NK-92 treated with Interleukin-12 subunit alpha and Interleukin-12 subunit beta, amount 100 ng/mL, for 24 hours (cell line): ENCODE data around the gene RCN1.
"Not testable (repeated sequence)": the region's sequence is repeated elsewhere in the genome, so short reads cannot be mapped to it uniquely, and the experiment has no call there.

Experiments
- DNase-seq: peaks from one replicate; lab custom pipeline; 2025; lab: John Stamatoyannopoulos, UW

The RCN1 gene

DNA sequence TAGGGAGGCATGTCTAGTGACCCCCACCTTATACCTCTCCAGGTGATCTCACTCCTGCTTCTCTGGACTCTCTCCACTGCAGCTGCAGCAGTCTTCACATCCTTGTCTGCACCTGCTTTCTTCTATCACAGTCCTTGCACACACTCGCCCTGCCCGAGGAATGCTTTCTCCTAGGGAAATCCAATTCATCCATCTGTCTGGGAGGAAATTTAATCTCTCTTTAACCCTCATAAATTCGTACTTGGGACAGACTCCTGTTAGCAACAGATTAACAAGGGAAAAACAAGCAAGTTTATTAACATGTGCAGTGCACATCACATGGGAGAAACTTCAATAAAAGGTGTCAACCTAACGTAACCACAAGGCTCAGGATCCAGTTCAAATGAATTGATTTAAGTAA lies 11.3 kb upstream of the RCN1 start:
- no peak for DNase-seq

- DNase-seq: no peak
These were observed 10.4 kb upstream of the RCN1 start for GRCh38 chr11:32080361-32080980.

GRCh38 chr11:32081129-32081641 lies 9.7 kb upstream of the RCN1 start:
- no peak for DNase-seq

DNA sequence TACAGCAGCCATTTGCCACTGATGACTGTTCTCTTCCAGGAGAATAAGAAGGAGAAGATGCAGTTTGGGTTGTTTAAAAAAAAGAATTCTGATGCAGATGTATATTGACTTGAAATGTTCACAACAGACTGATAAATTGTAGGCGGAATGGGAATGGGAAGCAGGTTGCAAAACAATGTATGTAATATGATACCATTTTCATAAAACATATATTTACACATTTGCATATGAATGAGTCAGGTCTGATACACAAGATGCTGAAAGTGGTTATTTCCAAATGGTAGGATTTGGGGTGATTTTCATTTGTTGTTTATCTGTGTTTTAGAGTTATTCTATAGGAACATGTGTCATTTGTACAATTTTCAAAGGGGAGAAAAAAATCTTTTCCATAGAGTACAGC lies 9.0 kb upstream of the RCN1 start:
- DNase-seq: no peak

DNA sequence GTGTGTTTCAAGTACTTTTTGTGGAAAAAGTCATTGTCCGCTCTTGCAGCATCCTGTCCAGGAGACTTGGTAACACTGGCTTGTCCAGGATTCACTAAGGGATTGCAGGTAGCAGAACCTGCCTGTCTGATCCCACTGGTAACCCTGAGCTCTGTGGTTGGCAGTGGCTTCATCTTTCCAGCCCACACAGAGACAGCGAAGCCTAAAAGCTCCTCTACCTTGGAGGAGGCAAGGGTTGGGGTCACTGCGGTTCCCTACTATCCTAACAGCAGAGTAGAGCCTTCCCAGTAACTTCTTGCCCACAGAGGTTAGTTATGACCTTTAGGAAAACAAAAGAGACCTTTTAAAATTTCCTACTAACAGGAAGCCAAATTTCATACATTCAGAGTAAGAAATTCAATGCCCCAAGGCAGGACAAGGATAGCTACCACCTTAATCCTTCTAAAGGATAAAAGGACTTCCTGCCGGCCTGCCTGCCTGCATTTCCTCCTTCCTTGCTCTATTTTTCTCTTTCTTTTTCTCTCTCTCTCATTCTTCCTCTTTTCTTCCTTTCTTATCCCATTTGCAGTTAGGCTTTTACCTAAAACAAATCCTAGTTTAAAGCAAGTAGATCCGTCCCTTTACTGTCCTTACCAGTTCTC lies 8.4 kb upstream of the RCN1 start:
- no peak for DNase-seq

GRCh38 chr11:32087597-32087996 lies 3.3 kb upstream of the RCN1 start:
- DNase-seq: no peak

GRCh38 chr11:32088117-32088941 lies 2.5 kb upstream of the RCN1 start:
- DNase-seq: no peak

GRCh38 chr11:32092581-32093170 lies 1.8 kb downstream of the RCN1 start:
- DNase-seq: no peak

DNA sequence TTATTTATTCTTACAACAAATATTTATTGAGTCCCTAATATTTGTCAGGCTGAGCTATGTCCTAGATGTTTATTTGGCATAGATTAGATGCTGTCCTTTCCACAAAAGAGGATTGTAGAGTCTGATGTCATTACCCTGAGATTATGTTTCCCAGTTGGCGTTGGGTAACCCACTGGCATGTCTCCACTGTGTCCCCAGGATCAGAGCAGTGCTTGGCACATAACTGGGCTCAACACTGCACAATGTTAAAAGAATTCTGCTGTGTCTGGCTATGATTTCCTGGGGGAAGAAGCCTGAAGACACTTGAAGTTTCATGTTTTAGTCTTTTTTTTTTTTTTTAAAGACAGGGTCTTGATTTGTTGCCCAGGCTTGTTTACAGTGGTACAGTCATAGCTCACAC lies 4.0 kb downstream of the RCN1 start:
- DNase-seq: no peak

DNA sequence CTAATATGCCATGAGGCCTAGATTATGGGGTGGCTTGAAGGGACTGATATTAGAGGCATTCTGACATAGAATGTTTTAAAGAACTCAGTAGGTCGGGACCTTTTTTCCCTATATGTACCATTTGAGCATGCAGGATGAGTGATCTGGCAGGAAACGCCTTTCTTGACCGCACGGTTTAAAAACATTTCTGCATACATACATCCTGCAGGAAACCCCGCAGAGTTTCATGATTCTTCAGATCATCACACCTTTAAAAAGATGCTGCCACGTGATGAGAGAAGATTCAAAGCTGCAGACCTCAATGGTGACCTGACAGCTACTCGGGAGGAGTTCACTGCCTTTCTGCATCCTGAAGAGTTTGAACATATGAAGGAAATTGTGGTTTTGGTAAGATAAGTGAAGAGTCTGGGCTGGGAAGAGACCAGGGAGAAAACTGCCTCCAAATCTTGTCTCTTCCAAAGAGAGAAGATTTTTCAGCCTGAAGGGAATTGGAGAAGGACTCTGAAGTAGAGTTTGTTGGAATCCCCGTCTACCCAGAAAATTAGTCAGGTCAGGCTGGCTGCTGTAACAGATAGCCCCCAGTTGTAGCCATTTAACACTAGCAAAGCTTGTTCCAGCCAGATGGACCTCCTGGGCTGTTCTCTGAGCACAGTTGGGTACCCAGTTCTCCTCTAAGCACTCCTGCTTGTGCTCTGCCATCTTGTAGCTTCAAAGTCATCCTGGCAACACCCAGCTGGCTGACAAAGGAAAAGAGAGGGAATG lies 7.4 kb downstream of the RCN1 start:
- no peak for DNase-seq

DNA sequence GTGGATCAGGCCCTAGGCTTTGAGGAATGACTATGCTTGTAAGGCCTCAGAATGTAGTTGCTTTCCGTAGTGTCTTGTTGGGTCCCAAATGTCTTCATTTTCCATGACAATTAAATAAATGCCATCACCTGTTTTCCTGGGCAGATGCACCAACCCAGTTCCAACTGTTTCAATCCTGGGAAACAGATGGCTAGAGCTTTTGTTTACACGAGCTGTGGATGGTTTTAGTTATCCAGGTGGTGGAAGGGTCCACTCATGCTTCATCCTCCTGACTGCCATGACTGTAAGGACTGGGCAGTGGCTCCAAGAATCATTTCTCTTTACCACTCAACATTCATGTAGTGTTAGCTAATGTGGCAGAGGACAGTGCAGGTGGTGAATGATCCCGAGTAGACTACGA lies 8.6 kb downstream of the RCN1 start:
- no peak for DNase-seq

DNA sequence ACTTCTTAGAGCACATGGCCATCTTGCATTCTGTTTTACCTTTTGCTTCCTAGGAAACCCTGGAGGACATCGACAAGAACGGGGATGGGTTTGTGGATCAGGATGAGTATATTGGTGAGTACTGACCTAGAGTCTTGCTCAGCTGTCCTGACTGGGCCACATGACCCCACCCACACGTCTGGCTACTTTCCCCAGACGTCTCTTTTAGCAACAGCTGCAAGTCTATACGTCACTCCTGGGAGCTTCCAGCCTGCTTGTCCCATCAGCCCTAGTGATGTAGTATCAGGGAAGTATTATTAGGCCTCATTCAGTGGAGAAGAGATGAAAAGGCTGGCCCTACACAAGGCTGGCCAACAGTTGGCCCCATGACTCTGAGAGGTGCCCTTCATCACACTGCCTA lies 9.6 kb downstream of the RCN1 start:
- DNase-seq: no peak

GRCh38 chr11:32101791-32102190 lies 10.9 kb downstream of the RCN1 start:
- DNase-seq: no peak

- not testable (repeated sequence) for DNase-seq
These were observed 12.3 kb downstream of the RCN1 start for GRCh38 chr11:32103121-32103719.

DNA sequence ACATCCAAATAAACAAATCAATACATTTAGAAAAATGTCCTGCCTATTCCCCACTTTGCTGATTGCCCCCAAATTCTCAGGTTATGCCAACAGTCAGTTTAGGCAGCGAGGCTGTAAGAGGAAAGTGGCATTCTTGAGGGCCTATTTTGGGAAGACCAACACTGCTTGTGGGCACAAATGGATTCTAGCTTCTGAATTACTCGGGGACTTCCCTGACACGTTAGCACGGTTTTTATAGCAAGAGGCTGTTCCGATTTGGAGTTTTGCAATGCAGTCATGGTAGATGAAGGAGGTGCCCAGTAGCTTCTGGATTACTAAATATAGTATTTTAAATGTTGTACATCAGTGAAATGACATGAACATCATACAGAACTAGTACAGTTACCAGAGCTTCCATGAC lies 13.1 kb downstream of the RCN1 start:
- no peak for DNase-seq

DNA sequence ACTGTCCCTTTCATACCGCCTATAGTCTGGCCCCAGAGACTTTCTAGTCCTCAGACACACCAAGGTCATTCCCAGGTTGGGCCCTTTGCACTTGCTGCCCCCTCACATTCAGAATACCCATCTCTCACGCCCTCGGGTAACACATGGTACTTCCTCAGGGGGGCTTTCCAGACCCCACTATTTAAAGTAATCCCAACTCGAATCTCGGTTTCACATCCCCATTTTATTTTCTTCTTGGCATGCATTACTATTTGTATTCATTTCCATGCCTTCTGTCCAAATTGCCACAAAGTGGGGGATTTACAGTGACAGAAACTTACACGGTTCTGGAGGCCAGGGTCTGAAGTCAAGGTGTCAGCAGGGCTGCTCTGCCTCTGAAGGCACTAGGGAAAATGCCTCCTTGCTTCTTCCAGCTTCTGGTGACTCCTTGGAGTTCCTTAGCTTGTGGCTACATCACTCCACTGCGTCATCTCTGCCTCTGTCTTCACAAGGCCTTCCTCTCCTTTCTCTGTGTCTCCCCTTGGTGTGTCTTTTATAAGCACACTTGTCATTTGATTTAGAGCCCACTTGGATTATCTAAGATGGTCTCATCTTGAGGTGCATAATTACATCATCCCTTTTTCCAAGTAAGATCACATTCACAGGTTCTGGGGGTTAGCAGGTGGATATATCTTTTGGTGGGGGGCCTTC lies 15.1 kb downstream of the RCN1 start:
- DNase-seq: no peak

- no peak for DNase-seq
These were observed 16.8 kb downstream of the RCN1 start for GRCh38 chr11:32107647-32108046.

DNA sequence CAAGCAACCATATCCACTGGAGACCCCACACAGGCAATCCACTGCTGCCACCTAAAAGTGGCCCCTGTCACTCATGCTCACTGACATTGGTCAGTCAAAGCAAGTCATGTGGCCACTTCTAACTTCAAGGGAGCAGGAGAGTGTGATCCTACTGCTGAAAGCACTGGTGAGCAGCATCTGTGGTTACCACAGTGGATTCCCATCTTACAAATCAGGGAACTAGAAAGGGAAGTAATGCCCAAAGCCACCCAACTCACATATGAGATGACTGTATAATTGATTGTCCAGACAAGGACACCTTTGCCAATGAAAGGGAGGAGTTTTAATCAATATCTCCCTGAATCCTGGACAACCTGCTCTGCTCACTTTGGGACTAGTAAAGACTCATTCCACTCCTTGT lies 17.7 kb downstream of the RCN1 start:
- no peak for DNase-seq

GRCh38 chr11:32109138-32109537 lies 18.3 kb downstream of the RCN1 start:
- DNase-seq: no peak

DNA sequence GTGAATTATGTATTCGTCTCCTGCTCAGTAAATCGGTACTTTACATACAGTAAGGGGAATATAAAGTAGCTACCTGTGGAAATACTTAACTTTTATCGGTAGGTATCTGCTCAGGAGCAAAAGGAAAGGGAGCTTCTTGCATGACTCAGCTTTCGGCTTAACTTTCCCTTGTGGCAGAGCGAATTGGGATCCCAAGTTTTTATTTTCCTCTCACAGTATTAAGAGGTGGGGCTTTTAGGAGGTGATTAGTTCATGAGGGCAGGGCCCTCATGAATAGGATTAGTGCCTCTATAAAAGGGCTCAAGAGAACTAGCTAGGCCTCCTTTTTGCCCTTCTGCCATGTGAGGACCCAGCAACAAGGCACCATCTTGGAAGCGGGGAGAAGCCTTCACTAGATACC lies 18.7 kb downstream of the RCN1 start:
- DNase-seq: no peak

DNA sequence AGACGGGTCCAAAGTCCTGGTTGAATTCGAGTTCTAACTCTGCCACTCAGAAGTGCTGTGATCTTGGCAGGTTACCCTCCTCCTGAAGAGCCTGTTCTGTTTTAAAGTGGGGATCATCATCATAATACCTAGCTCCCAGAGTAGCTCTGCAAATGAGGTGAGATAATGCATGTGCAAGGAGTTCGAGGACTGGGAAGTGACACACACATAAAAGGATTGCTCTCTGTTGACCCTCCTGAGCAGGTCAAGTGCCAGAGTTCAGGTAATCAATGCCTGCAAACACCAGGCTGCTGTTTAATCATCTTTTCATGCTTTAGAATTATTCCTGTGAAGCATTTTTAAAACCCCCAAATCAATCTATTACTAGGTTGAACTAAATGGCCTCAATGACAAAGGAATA lies 19.9 kb downstream of the RCN1 start:
- DNase-seq: no peak
